GM12801 (cell line): Measurements from ENCODE around the gene RUSC1.

ENCODE experiments used
- CTCF ChIP-seq: IDR thresholded peaks from one replicate; pipeline ENCODE4 v1.5.1; 2011; ENCODE audit warnings: control low read depth; ENCODE audit not compliant: insufficient read length; ENCODE audit errors: extremely low read depth

Gene RUSC1

GRCh38 chr1:155278689-155279160, 42.0 kb upstream of the RUSC1 start:
- no peak for TF ChIP-seq CTCF

- no peak for TF ChIP-seq CTCF
These were observed 41.4 kb upstream of the RUSC1 start for GRCh38 chr1:155279268-155279667.

GRCh38 chr1:155282488-155283091, 38.1 kb upstream of the RUSC1 start:
- no peak for TF ChIP-seq CTCF

GRCh38 chr1:155284476-155284875, 36.2 kb upstream of the RUSC1 start:
- no peak for TF ChIP-seq CTCF

- no peak for TF ChIP-seq CTCF
These were observed 35.6 kb upstream of the RUSC1 start for GRCh38 chr1:155285063-155285462.

GRCh38 chr1:155285631-155286044, 35.1 kb upstream of the RUSC1 start:
- TF ChIP-seq CTCF, result no peak

- TF ChIP-seq CTCF, result no peak
These were observed 34.1 kb upstream of the RUSC1 start for GRCh38 chr1:155286544-155286943.
